WI38 (cell line): ENCODE data around the gene MCFD2.

Source experiments
- H3K4me3 ChIP-seq: 2 replicates; pipeline ENCODE4 v1.5.1; 2011; ENCODE audit warnings: low read depth, mild to moderate bottlenecking, control low read depth, low read length
- TF ChIP-seq, protein P1 (sequence below): IDR thresholded peaks from 2 replicates; pipeline ENCODE4 v1.5.1; 2012; ENCODE audit warnings: low read depth, mild to moderate bottlenecking, control low read depth, low read length

Gene MCFD2

DNA sequence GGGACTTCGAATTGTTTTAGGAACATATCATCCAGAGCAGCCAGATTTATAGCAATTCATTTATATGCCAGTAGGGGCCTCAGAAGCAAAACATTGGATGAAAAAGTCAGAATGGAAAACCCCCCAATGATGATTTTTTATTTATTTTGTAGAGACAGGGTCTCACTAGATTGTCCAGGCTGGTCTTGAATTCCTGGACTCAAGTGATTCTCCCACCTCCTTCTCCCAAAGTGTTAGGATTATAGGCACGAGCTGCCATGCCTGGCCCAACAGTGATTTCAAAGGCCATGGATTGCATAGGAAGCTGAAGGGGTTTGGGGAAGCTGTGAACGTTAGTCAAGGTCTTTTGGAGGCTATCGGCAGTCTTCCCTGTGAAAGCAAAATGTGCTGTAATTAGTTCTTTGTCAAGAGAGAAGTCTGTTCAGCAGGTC is 21.9 kb upstream of the MCFD2 start:
- TF ChIP-seq, protein P1, sequence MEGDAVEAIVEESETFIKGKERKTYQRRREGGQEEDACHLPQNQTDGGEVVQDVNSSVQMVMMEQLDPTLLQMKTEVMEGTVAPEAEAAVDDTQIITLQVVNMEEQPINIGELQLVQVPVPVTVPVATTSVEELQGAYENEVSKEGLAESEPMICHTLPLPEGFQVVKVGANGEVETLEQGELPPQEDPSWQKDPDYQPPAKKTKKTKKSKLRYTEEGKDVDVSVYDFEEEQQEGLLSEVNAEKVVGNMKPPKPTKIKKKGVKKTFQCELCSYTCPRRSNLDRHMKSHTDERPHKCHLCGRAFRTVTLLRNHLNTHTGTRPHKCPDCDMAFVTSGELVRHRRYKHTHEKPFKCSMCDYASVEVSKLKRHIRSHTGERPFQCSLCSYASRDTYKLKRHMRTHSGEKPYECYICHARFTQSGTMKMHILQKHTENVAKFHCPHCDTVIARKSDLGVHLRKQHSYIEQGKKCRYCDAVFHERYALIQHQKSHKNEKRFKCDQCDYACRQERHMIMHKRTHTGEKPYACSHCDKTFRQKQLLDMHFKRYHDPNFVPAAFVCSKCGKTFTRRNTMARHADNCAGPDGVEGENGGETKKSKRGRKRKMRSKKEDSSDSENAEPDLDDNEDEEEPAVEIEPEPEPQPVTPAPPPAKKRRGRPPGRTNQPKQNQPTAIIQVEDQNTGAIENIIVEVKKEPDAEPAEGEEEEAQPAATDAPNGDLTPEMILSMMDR = peak; percentile 37; the same call in 1 of the 2 replicates
- H3K4me3 ChIP-seq = no peak overlapping the region

DNA sequence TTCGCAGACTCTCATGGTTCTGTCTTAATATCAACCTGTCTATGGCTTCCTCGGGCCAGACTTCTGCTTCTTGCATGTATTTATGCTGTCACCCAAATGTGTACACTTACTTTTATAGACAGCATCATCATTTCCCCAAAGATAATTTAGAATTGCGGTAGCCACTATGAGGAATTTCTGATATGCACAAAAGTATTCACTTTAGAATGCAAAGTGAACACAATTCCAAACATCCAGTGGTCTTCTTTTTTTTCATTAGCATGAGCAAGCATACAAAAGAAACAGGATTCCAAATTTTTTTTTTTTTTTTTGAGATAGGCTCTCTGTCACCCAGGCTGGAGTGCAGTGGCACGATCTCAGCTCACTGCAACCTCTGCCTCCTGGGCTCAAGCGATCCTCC is 21.0 kb upstream of the MCFD2 start:
- H3K4me3 ChIP-seq = no peak overlapping the region
- TF ChIP-seq, protein P1 = no peak

DNA sequence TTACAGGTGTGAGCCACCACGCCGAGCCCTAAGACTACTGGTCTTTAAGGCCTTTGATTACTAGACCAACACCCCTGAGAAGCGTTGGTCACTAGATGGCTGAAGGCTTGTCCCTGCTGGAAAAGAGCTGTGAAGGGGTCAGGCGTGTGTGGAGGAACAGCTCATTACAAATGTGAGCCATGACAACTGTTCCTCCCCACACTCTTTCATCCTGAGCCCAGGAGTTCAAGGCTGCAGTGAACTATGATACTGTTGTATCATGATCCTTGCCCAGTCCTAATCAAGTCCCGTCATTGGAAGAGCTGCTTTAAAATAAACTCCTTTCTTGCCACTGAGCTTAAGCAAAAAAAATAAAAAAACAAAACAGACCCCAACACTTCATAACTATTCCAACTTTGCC is 19.5 kb upstream of the MCFD2 start:
- TF ChIP-seq, protein P1 = no peak
- H3K4me3 ChIP-seq = no peak overlapping the region

DNA sequence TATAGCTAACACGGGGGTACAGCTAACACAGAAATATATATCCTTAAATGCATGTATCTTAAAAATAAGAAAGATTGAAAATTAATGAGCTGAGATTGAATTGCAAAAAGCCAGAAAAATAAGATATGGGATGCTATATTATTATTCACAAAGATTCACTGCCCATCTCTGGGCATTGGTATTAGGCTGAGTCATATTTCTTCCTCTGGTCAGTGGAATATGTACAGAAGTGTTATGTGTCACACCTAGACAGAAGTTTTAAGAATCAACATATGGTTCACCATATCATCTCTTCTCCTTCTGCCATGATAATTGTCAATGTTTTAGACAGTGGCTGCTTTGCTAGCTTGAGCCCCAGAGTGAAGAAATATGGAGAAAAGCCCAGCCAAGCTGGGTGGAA is 14.0 kb upstream of the MCFD2 start:
- TF ChIP-seq, protein P1 = no peak
- no peak overlapping the region for H3K4me3 ChIP-seq

DNA sequence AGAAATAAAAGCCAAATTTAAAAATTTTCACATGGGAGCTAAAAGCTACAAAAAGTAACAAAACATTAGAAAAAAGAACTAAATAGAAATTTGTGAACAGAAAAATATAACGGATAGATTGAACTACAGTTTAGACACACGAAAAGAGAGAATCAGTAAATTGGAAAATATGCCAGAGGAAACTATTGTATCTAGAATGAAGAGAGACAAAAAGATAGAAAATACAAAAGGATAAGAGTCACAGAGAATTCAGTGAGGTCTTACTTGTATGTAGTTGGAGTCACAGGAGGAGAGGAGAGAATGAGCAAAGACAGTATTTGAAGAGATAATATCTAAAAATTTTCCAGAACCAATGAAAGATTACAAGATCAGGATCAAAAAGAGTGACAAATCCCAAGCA is 11.3 kb upstream of the MCFD2 start:
- no peak overlapping the region for H3K4me3 ChIP-seq
- TF ChIP-seq, protein P1 = no peak

DNA sequence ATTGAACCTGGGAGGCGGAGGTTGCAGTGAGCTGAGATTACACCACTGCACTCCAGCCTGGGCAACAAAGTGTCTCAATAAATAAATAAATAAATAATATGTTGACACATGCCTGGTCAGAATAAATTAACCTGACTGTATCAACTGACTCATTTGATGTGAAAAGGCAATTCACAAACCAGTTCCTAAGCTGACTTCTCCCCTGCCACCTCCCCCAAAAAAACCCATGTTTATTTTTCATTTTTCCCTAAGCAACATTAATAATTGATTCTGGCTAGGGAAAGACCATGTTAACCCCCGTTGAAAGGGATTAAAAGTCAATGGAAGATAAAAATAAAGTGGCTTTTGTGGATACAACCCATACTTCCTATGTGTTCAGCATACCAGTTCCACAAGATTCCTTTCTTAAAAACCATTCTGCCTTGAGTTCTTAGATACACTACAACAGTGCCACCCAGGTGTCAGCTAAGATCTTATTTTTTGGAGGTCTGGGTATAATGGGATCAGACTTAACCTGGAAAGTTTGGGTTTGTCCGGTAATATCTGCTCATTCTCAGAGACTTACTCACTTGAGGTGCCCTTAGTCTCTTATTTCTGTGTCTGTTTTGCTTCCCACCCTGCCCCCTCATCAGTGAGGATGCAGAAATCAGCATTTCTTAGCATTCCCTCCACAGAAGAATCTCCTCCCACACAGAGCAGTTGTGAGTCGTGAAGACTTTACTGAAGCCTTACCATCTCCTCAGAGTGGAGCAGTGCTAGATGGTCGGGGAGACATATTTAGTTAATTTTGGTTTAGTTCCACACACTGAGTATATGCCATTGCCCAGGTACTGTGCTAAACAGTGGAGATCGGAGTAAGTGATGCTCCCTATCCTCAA is 10.1 kb upstream of the MCFD2 start:
- H3K4me3 ChIP-seq = no peak overlapping the region

DNA sequence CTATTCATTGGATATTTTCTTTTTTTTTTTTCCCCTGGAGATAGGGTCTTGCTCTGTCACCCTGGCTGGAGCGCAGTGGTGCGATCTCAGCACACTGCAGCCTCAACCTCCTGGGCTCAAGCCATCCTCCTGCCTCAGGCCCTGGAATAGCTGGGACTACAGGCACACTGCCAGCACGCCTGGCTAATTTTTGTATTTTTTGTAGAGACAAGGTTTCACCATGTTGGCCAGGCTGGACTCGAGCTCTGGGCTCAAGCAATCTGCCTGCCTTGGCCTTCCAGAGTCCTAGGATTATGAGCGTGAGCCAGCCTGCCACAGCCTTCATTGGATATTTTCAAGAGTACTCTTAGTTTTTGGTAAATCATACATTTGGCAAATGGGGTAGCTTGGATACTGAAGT is 9.0 kb upstream of the MCFD2 start:
- H3K4me3 ChIP-seq = no peak overlapping the region
- TF ChIP-seq, protein P1 = no peak

More for the DNA sequence above, 10.1 kb upstream of the MCFD2 start:
- TF ChIP-seq, protein P1 = no peak
